WERI-Rb-1 (cell line): ENCODE data around the gene BTBD6.

Source experiments
- DNase-seq: peaks from one replicate; pipeline ENCODE4 v3.0.0-alpha.2; 2020
- H3K27ac ChIP-seq: fragments of 250-450 bp; sonication (Bioruptor Pico); 2 replicates; pipeline ENCODE4 v1.5.1; 2020; ENCODE audit warnings: mild to moderate bottlenecking, moderate library complexity
- H3K27me3 ChIP-seq: fragments of 250-450 bp; sonication (Bioruptor Pico); 2 replicates; pipeline ENCODE4 v1.5.1; 2021; ENCODE audit warnings: mild to moderate bottlenecking, low read depth, moderate library complexity; ENCODE audit not compliant: insufficient read depth, severe bottlenecking
- H3K36me3 ChIP-seq: fragments of 250-450 bp; sonication (Bioruptor Pico); 2 replicates; pipeline ENCODE4 v1.5.1; 2020; ENCODE audit warnings: mild to moderate bottlenecking, moderate library complexity
- H3K4me3 ChIP-seq: 2 replicates; pipeline ENCODE4 v1.5.1; 2011; ENCODE audit warnings: low read depth, mild to moderate bottlenecking, control low read depth, low read length
- H3K9me3 ChIP-seq: fragments of 250-450 bp; sonication (Bioruptor Pico); 2 replicates; pipeline ENCODE4 v1.5.1; 2021; ENCODE audit warnings: mild to moderate bottlenecking, moderate library complexity; ENCODE audit not compliant: severe bottlenecking
- CTCF ChIP-seq: IDR thresholded peaks from 2 replicates; pipeline ENCODE4 v1.5.1; 2011; ENCODE audit warnings: low read depth, mild to moderate bottlenecking, control low read depth, inconsistent platforms, low read length

The BTBD6 gene

GRCh38 chr14:105211758-105212089 is 36.6 kb upstream of the BTBD6 start:
- no peak for TF ChIP-seq CTCF
- no peaks in the 10 kb centered on the region for H3K9me3 ChIP-seq

DNA sequence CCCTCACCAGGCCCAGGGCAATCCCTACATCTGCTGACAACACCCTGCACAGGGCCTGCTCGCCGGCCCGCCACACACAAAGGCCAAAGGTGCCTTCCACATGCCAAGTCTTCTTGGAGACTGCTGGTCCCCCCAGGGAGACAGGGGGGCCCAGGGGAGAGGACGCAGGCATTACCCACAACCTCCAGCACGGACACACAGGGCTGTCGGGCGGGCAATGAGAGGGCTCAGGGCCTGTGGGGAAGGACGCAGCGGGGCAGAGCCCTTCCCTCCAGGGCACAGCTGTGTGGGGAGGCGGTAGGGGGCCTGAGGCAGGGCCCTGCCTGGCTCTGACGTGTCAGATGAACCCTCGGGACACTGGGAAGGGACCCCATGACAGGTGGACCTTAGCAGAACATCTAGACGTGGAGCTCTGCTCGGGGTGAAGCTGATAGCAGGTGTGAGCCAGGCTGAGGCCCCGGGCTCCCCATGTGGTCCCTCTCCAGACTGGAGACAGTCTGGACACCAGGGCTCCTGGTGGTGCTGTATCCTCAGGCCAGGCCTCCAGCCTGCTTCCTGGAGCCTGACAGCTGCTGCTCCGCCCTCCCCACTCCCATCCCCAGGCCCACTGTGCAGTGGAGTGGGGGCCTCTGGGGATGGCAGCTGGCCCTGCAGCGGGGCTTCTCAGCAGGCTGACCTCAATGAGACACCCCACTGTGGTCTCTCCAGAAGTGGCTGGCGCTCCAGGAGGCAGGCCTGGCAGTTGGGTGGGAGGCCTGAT is 35.6 kb upstream of the BTBD6 start:
- Histone ChIP-seq H3K36me3 (peaks cover 35% of the 10 kb centered on the region), H3K27ac (peak overlapping the region; percentile 62), H3K27me3 (no peaks in the 10 kb centered on the region), H3K4me3 (no peak overlapping the region), H3K9me3 (no peaks in the 10 kb centered on the region)
- peak; percentile 72 for DNase-seq
- TF ChIP-seq CTCF, result no peak

More at GRCh38 chr14:105211758-105212089, 36.6 kb upstream of the BTBD6 start:
- peaks cover 25% of the 10 kb centered on the region for H3K36me3 ChIP-seq
- no peak overlapping the region for H3K27ac ChIP-seq
- no peak overlapping the region for H3K4me3 ChIP-seq
- DNase-seq, result no peak
- no peaks in the 10 kb centered on the region for H3K27me3 ChIP-seq

- no peaks in the 10 kb centered on the region for H3K9me3 ChIP-seq
- no peak for DNase-seq
- H3K4me3 ChIP-seq, result no peak overlapping the region
- no peak for TF ChIP-seq CTCF
- H3K27ac ChIP-seq, result peak overlapping the region; percentile 58
- peaks cover 41% of the 10 kb centered on the region for H3K36me3 ChIP-seq
- no peaks in the 10 kb centered on the region for H3K27me3 ChIP-seq
Measured at GRCh38 chr14:105213361-105213760, 35.0 kb upstream of the BTBD6 start.

DNA sequence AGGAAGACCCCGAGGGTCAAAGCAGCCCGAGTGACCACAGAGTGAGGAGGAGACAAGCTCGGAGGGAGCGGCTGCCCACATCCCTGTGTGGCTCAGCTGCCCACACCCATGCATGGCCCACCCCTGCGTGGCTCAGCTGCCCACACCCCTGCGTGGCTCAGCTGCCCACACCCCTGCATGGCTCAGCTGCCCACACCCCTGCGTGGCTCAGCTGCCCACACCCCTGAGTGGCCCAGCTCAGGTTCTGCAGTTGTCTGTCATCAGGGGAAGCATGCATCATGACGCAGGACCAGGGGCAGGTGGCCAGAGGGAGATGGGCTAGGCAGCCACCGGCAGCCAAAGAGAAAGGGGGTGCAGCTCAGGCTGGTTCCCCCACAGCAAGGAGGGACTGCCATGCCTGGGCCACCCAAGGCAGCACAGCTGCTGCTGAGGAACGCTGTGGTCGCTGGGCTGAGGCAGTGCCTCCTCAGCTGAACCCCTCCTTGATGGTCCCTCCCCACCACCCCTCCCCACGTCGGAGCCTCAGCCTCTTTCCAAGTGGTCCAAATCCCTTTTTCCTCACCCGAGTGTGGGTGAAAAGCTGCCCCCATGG is 33.9 kb upstream of the BTBD6 start:
- TF ChIP-seq CTCF, result no peak
- Histone ChIP-seq H3K9me3 (no peaks in the 10 kb centered on the region), H3K4me3 (no peak overlapping the region), H3K36me3 (peaks cover 52% of the 10 kb centered on the region), H3K27ac (no peak overlapping the region; the same call in 1 of the 2 replicates), H3K27me3 (no peaks in the 10 kb centered on the region)
- no peak for DNase-seq

- DNase-seq, result no peak
- Histone ChIP-seq H3K27me3 (no peaks in the 10 kb centered on the region), H3K36me3 (peaks cover 58% of the 10 kb centered on the region), H3K27ac (no peak overlapping the region), H3K9me3 (no peaks in the 10 kb centered on the region), H3K4me3 (no peak overlapping the region)
- no peak for TF ChIP-seq CTCF
Measured at GRCh38 chr14:105215602-105216001, 32.7 kb upstream of the BTBD6 start.
